ENCODE measurements around the gene SARS2.
"Not testable (repeated sequence)": the region's sequence is repeated elsewhere in the genome, so short reads cannot be mapped to it uniquely, and the experiment has no call there.

SARS2 gene

GRCh38 chr19:38929929-38930775 lies at the start of gene SARS2:
TSS of gene SARS2 (minus strand) at chr19:38930763. CDS start at chr19:38930736, 27 bp downstream.
- peak; percentile 92 for DNase-seq

DNA sequence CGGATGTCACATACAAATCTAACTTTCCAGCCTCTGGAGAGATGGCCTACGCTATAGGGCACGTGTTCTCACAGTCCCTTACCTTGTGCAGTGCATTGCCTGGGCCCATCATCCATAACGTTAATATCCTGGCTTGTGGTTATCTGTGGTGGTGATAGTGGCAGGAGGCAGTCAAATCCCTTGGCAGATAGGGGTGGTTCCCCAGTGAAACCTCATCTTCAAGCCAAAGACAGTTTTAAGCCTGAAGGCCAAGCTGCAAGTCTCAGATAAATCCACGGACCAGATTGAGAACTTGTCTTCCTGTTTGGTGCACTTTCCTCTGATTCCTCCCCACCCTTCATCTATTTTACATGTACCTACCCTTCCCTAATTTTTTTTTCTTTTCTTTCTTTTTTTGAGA lies 49.2 kb upstream of the SARS2 start:
- DNase-seq: no peak

- DNase-seq: no peak
These were observed 47.7 kb upstream of the SARS2 start for GRCh38 chr19:38978326-38978689.

GRCh38 chr19:38977445-38978325 lies 47.1 kb upstream of the SARS2 start:
- DNase-seq: no peak

- DNase-seq: no peak
These were observed 45.3 kb upstream of the SARS2 start for GRCh38 chr19:38975861-38976271.

DNA sequence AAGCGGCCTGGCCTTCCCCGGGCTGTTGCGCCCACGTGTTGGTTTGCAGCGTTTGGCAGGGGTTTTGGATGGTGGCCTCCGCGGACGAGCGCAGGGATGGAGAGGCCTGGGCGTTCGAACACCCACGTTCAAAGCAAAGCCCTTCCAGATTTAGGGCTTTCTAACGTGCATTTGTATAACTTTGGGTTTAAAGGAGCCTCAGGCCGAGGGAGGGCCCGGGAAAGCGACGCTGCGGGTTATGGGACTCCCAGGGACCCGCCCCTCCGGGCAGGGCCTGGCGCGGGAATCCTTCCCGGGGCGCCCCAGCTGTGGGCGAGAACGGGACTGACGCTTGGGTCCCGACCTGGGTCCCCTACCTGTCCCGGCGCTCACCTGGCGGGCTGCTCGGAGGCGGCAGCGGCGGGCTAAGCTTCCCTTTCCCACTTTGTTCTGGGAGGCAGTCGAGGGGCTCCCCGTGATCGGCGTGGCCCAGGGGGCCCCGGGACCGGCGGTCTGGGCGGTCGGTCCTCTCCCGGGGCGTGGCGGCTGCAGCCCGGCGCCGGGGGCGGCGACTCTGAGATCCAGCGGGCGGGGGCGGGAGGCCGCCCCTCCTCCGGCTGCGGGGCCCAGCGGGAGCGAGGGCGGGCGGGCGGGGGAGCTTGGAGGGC lies 44.8 kb upstream of the SARS2 start, which contains the start of gene FBXO17:
Gene FBXO17, minus strand, starts transcription at position 529 of the 647 bp plus-strand sequence. CDS start 25,423 bp downstream, outside the sequence.
- DNase-seq: no peak

- DNase-seq: no peak
These were observed 44.2 kb upstream of the SARS2 start for GRCh38 chr19:38974624-38975213.

- no peak for DNase-seq
These were observed 41.1 kb upstream of the SARS2 start for GRCh38 chr19:38971672-38972071.

GRCh38 chr19:38970664-38971532 lies 40.3 kb upstream of the SARS2 start:
- DNase-seq: no peak

GRCh38 chr19:38966149-38966548 lies 35.6 kb upstream of the SARS2 start:
- DNase-seq: not testable (repeated sequence)

GRCh38 chr19:38964738-38965137 lies 34.2 kb upstream of the SARS2 start:
- DNase-seq: no peak

DNA sequence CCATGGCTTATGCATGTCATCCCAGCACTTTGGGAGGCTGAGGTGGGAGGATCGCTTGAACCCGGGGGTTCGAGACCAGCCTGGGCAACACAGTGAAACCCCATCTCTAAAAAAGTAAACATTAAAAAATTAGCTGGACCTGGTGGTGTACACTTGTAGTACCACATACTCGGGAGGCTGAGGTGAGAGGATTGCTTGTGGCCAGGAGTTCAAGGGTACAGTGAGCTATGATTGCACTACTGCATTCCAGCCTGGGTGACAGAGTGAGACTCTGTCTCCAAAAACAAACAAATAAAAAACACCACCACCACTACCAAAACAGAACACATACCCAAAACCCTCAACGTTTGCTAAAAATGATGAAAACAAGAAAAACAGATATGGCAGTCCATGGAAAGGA lies 29.1 kb upstream of the SARS2 start:
- no peak for DNase-seq

- no peak for DNase-seq
These were observed 27.7 kb upstream of the SARS2 start for GRCh38 chr19:38958301-38958700.

- no peak for DNase-seq
These were observed 25.7 kb upstream of the SARS2 start for GRCh38 chr19:38956264-38956663.

- DNase-seq: no peak
These were observed 23.1 kb upstream of the SARS2 start for GRCh38 chr19:38953677-38954076.

DNA sequence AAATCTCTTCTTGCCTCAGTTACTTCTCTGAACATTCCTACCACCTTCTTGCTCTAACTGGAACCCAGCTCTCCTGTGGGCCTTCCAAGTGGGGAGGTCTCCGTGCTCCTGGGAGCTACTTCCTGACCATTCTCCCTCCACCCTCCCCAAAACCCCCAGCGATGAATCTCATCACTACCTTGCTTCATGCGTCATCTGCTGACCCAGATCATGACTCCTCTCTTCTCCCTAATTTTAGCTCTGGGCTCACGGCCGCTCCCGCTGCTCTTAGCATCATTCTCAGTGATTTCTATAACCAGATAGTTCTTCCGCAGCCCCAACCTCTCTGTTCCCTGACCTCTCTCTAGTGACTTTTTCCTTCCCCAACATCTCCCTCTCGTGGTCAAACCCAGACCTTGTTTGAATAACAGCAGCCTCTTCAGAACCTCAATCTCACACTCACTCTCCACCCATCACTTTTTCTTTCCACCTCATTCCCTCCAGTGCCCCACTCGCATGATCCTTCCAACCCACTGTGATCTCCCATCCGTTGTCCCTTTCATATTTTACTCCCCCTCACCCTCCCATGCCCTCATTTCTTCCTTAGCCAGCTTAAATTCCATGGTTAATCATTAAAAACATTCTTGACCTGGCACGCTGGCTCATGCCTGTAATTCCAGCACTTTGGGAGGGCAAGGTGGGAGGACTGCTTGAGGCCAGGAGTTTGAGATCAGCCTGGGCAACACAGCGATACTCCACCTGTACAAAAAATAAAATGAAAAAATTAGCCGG lies 22.0 kb upstream of the SARS2 start:
- DNase-seq: no peak

DNA sequence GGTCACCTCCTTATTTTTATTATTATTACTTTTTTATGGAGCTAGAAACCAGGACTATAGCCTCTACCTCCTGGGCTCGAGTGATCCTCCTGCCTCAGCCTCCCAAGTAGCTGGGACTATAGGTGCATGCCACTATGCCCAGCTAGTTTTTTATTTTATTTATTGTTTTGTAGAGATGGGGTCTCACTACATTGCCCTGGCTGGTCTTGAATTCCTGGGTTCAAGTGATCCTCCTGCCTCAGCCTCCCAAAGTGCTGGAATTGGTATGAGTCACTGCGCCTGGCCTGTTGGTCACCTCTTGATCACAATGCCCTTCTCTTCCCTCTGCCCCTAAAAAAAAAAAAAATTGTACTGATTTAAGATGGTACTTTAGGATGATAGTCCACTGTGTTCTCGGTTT lies 20.6 kb upstream of the SARS2 start:
- DNase-seq: no peak

GRCh38 chr19:38949580-38950367 lies 19.2 kb upstream of the SARS2 start:
- DNase-seq: peak; percentile 70

- no peak for DNase-seq
These were observed 15.9 kb upstream of the SARS2 start for GRCh38 chr19:38946229-38947010.
